IMR-90 (cell line): ENCODE results near the gene HOXD3.

Source experiments
- BHLHE40 ChIP-seq: fragments of 150-350 bp; IDR thresholded peaks from 2 replicates; pipeline ENCODE4 v1.6.1; 2016; ENCODE audit warnings: mild to moderate bottlenecking, low read depth, low read length
- CHD1 ChIP-seq: IDR thresholded peaks from 2 replicates; pipeline ENCODE4 v1.6.1; 2012; ENCODE audit warnings: low read depth, low read length, improper control_type of control experiment
- CTCF ChIP-seq: conservative IDR thresholded peaks from 2 replicates; pipeline ENCODE4 v1.5.1; 2012; ENCODE audit warnings: mild to moderate bottlenecking, low read depth, low read length, improper control_type of control experiment
- ELK1 ChIP-seq: fragments of 150-350 bp; IDR thresholded peaks from 2 replicates; pipeline ENCODE4 v1.6.1; 2016; ENCODE audit warnings: low read depth, mild to moderate bottlenecking, low read length, moderate library complexity, borderline replicate concordance
- MAFK ChIP-seq: IDR thresholded peaks from 2 replicates; pipeline ENCODE4 v1.6.1; 2012; ENCODE audit warnings: low read depth, low read length, improper control_type of control experiment
- MAZ ChIP-seq: IDR thresholded peaks from 2 replicates; pipeline ENCODE4 v1.6.1; 2012; ENCODE audit warnings: low read depth, mild to moderate bottlenecking, low read length, improper control_type of control experiment, moderate library complexity, borderline replicate concordance
- MXI1 ChIP-seq: IDR thresholded peaks from 2 replicates; pipeline ENCODE4 v1.6.1; 2012; ENCODE audit warnings: low read depth, mild to moderate bottlenecking, low read length, moderate library complexity, borderline replicate concordance
- POLR2A ChIP-seq: IDR thresholded peaks from 2 replicates; pipeline ENCODE4 v1.6.1; 2012; ENCODE audit warnings: mild to moderate bottlenecking, low read depth, low read length
- RAD21 ChIP-seq: IDR thresholded peaks from 2 replicates; pipeline ENCODE4 v1.6.1; 2012; ENCODE audit warnings: low read length, improper control_type of control experiment
- RCOR1 ChIP-seq: IDR thresholded peaks from 2 replicates; pipeline ENCODE4 v1.6.1; 2012; ENCODE audit warnings: mild to moderate bottlenecking, low read length, improper control_type of control experiment; ENCODE audit not compliant: insufficient replicate concordance
- SMC3 ChIP-seq: fragments of 150-350 bp; IDR thresholded peaks from 2 replicates; pipeline ENCODE4 v1.6.1; 2016; ENCODE audit warnings: low read depth, mild to moderate bottlenecking, antibody characterized with exemption, low read length, moderate library complexity
- USF2 ChIP-seq: fragments of 150-350 bp; IDR thresholded peaks from 2 replicates; pipeline ENCODE4 v1.6.1; 2017; ENCODE audit warnings: mild to moderate bottlenecking, antibody characterized with exemption, low read length, low read depth

GRCh38 chr2:176163672-176164056 lies 6.6 kb downstream of the HOXD3 start:
- TF ChIP-seq CTCF (no peak), POLR2A (no peak), SMC3 (no peak), ELK1 (no peak), BHLHE40 (no peak), RCOR1 (no peak), MXI1 (no peak), USF2 (no peak), MAZ (no peak), CHD1 (no peak), RAD21 (no peak), MAFK (no peak)
